Thoracic aorta (tissue), 2 donors: Measurements from ENCODE around the gene COL25A1. TPM values are rescaled to one million over a fixed set of nuclear protein-coding genes. Genes with fewer than 3 reads are reported as not detected.

Source experiments
- ATAC-seq: fragments of 150-250 bp; one replicate; pipeline ENCODE4 v1.8.0; 2017; ENCODE audit warnings: low read depth; ENCODE audit not compliant: insufficient number of reproducible peaks, low FRiP score
- DNase-seq: peaks from one replicate; pipeline ENCODE4 v3.0.0-alpha.2; 2020; ENCODE audit warnings: low spot score
- H3K27ac ChIP-seq, 2 donors: fragments of 200-600 bp; sonication (generic); 1 replicate in 1 of 2; 2 replicates in 1 of 2; pipeline ENCODE4 v1.5.1; 2016; ENCODE audit warnings: mild to moderate bottlenecking in 2 of 2, moderate library complexity in 2 of 2
- H3K27me3 ChIP-seq: fragments of 200-600 bp; sonication (generic); replicated peaks from 2 replicates; pipeline ENCODE4 v1.6.0; 2016; ENCODE audit warnings: mild to moderate bottlenecking; ENCODE audit not compliant: insufficient read depth
- H3K36me3 ChIP-seq: fragments of 200-600 bp; sonication (generic); one replicate; pipeline ENCODE4 v1.5.1; 2016
- H3K4me1 ChIP-seq, 2 donors: fragments of 200-600 bp; sonication (generic); 1 replicate in 1 of 2; 2 replicates in 1 of 2; pipeline versions ENCODE4 v1.5.1 to v1.6.0; 2016; ENCODE audit warnings: low read depth in 2 of 2, mild to moderate bottlenecking in 1 of 2; ENCODE audit not compliant: control insufficient read depth in 1 of 2
- H3K4me3 ChIP-seq: fragments of 200-600 bp; sonication (generic); 2 replicates; pipeline ENCODE4 v1.5.1; 2016; ENCODE audit warnings: mild to moderate bottlenecking
- H3K9me3 ChIP-seq: fragments of 200-600 bp; sonication (generic); 2 replicates; pipeline ENCODE4 v1.5.1; 2016
- total RNA-seq, 2 donors: library from RNA; depleted of rRNA; stranded (reverse); fragments of >200 nt; gene quantifications; one replicate each; pipeline versions ENCODE4 v1.1.0 to v1.2.3, GENCODE V29; 2016
- TF ChIP-seq, protein P1 (sequence below): fragments of 200-600 bp; sonication (generic); IDR thresholded peaks from one replicate; pipeline ENCODE4 v1.5.1; 2019; ENCODE audit warnings: antibody characterized with exemption

Gene COL25A1
- total RNA-seq, 2 donors from 2014 or later: 0.42 to 0.81 TPM

DNA sequence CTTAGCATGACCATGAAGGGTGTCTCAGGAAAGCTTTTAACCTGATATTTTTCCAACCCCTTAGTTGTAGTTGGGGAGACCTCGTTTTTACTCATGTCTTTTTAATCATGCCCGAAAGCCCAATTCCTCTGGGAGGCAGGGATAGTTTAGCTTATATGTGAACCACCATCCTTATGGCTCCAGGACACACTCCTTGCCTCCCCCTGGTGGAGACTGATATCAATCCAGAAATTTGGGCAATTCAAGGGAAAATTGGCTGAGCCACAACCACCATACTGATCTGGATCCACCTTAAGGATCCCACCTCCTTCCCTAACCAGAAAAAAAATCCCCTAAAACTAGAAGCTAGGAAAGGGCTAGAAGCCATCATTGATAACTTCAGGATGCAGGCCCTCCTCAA, 13.4 kb upstream of the COL25A1 start:
- ATAC-seq (no peak), DNase-seq (no peak)
- Histone ChIP-seq H3K36me3 (no peaks in the 10 kb centered on the region), H3K9me3 (no peaks in the 10 kb centered on the region), H3K27me3 (no peaks in the 10 kb centered on the region), H3K4me3 (no peak overlapping the region), H3K4me1 (no peaks in the 10 kb centered on the region), H3K27ac (no peak overlapping the region)
- TF ChIP-seq, protein P1, sequence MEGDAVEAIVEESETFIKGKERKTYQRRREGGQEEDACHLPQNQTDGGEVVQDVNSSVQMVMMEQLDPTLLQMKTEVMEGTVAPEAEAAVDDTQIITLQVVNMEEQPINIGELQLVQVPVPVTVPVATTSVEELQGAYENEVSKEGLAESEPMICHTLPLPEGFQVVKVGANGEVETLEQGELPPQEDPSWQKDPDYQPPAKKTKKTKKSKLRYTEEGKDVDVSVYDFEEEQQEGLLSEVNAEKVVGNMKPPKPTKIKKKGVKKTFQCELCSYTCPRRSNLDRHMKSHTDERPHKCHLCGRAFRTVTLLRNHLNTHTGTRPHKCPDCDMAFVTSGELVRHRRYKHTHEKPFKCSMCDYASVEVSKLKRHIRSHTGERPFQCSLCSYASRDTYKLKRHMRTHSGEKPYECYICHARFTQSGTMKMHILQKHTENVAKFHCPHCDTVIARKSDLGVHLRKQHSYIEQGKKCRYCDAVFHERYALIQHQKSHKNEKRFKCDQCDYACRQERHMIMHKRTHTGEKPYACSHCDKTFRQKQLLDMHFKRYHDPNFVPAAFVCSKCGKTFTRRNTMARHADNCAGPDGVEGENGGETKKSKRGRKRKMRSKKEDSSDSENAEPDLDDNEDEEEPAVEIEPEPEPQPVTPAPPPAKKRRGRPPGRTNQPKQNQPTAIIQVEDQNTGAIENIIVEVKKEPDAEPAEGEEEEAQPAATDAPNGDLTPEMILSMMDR: no peak

GRCh38 chr4:109315341-109315740, 12.9 kb upstream of the COL25A1 start:
- TF ChIP-seq, protein P1: no peak
- H3K27me3 ChIP-seq: no peaks in the 10 kb centered on the region
- ATAC-seq: no peak

DNA sequence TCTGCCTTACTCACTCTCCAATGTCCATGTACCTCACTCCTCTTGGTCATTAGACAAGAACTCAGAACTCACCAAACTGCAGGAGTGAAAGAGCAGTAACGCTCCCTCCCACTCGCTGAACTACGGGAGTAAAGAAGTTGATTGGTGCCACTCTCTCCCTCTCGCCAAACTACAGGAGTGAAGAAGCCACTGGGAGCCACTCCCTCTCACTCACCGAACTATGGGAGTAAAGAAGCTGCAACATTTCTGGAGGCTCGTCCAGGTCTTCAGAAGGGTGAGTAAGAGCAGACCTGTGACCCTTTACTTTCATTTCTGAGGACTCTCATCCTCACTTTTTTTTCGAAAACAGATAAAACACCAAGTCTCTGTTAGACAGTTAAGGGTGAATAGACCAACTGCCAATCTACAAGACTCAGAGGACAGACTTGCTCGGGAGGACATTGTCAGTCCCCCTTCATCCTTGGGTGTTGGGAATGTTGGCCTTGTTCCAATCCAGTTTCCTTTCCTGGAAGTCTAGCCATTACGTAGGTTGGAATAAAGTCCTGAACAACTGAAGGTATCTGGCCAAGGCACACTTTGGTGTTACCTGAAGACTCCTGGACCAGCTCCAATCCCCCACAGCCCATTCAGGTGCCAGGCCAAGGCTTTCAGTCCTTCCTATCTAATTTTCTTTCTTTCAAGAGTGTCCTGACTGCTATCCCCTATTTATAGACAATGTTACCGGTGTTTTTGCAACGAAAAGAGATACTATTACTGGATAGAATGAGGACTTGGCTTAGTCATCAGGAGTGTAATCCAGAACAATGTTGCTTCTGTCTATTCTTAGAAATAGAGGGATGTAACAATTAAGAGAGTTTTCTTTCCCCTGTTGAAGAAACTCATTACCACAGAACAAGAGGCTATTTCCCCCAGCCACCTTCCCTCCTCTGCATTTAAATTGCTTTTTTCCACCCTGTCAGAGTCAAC, 11.0 kb upstream of the COL25A1 start:
- H3K27me3 ChIP-seq: no peaks in the 10 kb centered on the region
- no peak for ATAC-seq
- no peaks in the 10 kb centered on the region for H3K9me3 ChIP-seq
- no peaks in the 10 kb centered on the region for H3K36me3 ChIP-seq
- DNase-seq: no peak
- H3K27ac ChIP-seq: no peak overlapping the region
- H3K4me3 ChIP-seq: no peak overlapping the region
- H3K4me1 ChIP-seq: no peaks in the 10 kb centered on the region
- TF ChIP-seq, protein P1: no peak

More at GRCh38 chr4:109315341-109315740, 12.9 kb upstream of the COL25A1 start:
- Histone ChIP-seq H3K4me1 (no peaks in the 10 kb centered on the region), H3K9me3 (no peaks in the 10 kb centered on the region), H3K27ac (no peak overlapping the region), H3K36me3 (no peaks in the 10 kb centered on the region), H3K4me3 (no peak overlapping the region)
- DNase-seq: no peak

- no peak for DNase-seq
- ATAC-seq: peak; percentile 47
- TF ChIP-seq, protein P1: no peak
- peaks cover 11 to 18% of the 10 kb centered on the region in 2 donors for H3K4me1 ChIP-seq
- H3K4me3 ChIP-seq: peak overlapping the region; percentile 86
- H3K27me3 ChIP-seq: no peaks in the 10 kb centered on the region
- H3K36me3 ChIP-seq: no peaks in the 10 kb centered on the region
- H3K9me3 ChIP-seq: no peaks in the 10 kb centered on the region
- H3K27ac ChIP-seq: peak overlapping the region in 1 of 2 donors; percentile 41
Measured at GRCh38 chr4:109303140-109303496, 660 bp upstream of the COL25A1 start.

- Histone ChIP-seq H3K27me3 (no peaks in the 10 kb centered on the region), H3K27ac (no peak overlapping the region), H3K4me3 (peak overlapping the region; percentile 86), H3K36me3 (no peaks in the 10 kb centered on the region), H3K4me1 (peaks cover 11 to 18% of the 10 kb centered on the region in 2 donors), H3K9me3 (no peaks in the 10 kb centered on the region)
- ATAC-seq: no peak
- TF ChIP-seq, protein P1: no peak
- no peak for DNase-seq
Measured at GRCh38 chr4:109301651-109302360, 652 bp downstream of the COL25A1 start.
